Activated CD8-positive, alpha-beta memory T cell treated with anti-CD3 and anti-CD28 coated beads, Interleukin-2, amount 50 U/mL, for 4 hours (primary cell): ENCODE data around the gene HOXA1.

Experiments used
- DNase-seq: peaks from one replicate; pipeline ENCODE4 v3.0.0-alpha.2; 2020

HOXA1 gene

GRCh38 chr7:27116031-27116961 is 20.5 kb upstream of the HOXA1 start:
- DNase-seq: no peak

- no peak for DNase-seq
Measured at GRCh38 chr7:27115221-27116026, 19.6 kb upstream of the HOXA1 start.

- DNase-seq: no peak
Measured at GRCh38 chr7:27114881-27115220, 19.1 kb upstream of the HOXA1 start.

GRCh38 chr7:27113991-27114769 is 18.4 kb upstream of the HOXA1 start:
- no peak for DNase-seq

- no peak for DNase-seq
Measured at GRCh38 chr7:27112955-27113949, 17.5 kb upstream of the HOXA1 start.

GRCh38 chr7:27112361-27112760 is 16.6 kb upstream of the HOXA1 start:
- no peak for DNase-seq

- no peak for DNase-seq
Measured at GRCh38 chr7:27111751-27112277, 16.0 kb upstream of the HOXA1 start.

GRCh38 chr7:27111042-27111750 is 15.4 kb upstream of the HOXA1 start:
- DNase-seq: no peak

- no peak for DNase-seq
Measured at GRCh38 chr7:27110186-27111031, 14.6 kb upstream of the HOXA1 start.

- DNase-seq: no peak
Measured at GRCh38 chr7:27109466-27110185, 13.8 kb upstream of the HOXA1 start.

- DNase-seq: no peak
Measured at GRCh38 chr7:27108390-27109127, 12.8 kb upstream of the HOXA1 start.

GRCh38 chr7:27107391-27108381 is 11.9 kb upstream of the HOXA1 start:
- no peak for DNase-seq

GRCh38 chr7:27106901-27107240 is 11.1 kb upstream of the HOXA1 start:
- no peak for DNase-seq

- no peak for DNase-seq
Measured at GRCh38 chr7:27106181-27106900, 10.5 kb upstream of the HOXA1 start.

GRCh38 chr7:27105301-27106031 is 9.7 kb upstream of the HOXA1 start:
- DNase-seq: no peak
